SJSA1 (cell line): ENCODE measurements around the gene PPA2. TPM values are rescaled to one million over a fixed set of nuclear protein-coding genes. Genes with fewer than 3 reads are reported as not detected.

Source experiments
- DNase-seq, 2 experiments: peaks; one replicate each; pipeline ENCODE4 v3.0.0-alpha.2; 2015 to 2020; ENCODE audit warnings: low spot score in 2 of 2, low read depth in 1 of 2
- H3K27ac ChIP-seq: fragments of 250-450 bp; sonication (Bioruptor Pico); 2 replicates; pipeline ENCODE4 v1.5.1; 2020; ENCODE audit warnings: mild to moderate bottlenecking, moderate library complexity
- H3K27me3 ChIP-seq: fragments of 250-450 bp; sonication (Bioruptor Pico); replicated peaks from 2 replicates; pipeline ENCODE4 v1.5.1; 2020; ENCODE audit warnings: mild to moderate bottlenecking, moderate library complexity
- H3K36me3 ChIP-seq: fragments of 250-450 bp; sonication (Bioruptor Pico); 2 replicates; pipeline ENCODE4 v1.5.1; 2020; ENCODE audit warnings: mild to moderate bottlenecking
- H3K4me1 ChIP-seq: fragments of 250-450 bp; sonication (Bioruptor Pico); replicated peaks from 2 replicates; pipeline ENCODE4 v1.6.1; 2021; ENCODE audit warnings: mild to moderate bottlenecking
- H3K4me3 ChIP-seq: fragments of 250-450 bp; sonication (Bioruptor Pico); 2 replicates; pipeline ENCODE4 v1.5.1; 2020; ENCODE audit warnings: mild to moderate bottlenecking
- H3K9me3 ChIP-seq: fragments of 250-450 bp; sonication (Bioruptor Pico); replicated peaks from 2 replicates; pipeline ENCODE4 v1.5.1; 2020; ENCODE audit warnings: mild to moderate bottlenecking
- total RNA-seq: library from RNA; depleted of rRNA; stranded (reverse); fragments of >200 nt; shearing (Covaris generic); gene quantifications from 2 replicates; pipeline ENCODE4 v1.2.3, GENCODE V29; 2014

PPA2 gene
- total RNA-seq, 1 experiment from 2014 or later = 104 TPM

GRCh38 chr4:105400901-105401677 is 72.8 kb downstream of the PPA2 start:
- no peaks in the 10 kb centered on the region for H3K9me3 ChIP-seq
- no peak for DNase-seq
- H3K36me3 ChIP-seq = 0 out of 2 replicates have a peak, but pooled peaks cover 9% of the 10 kb centered on the region
- peaks cover 6% of the 10 kb centered on the region; the same call in 1 of the 2 replicates for H3K4me1 ChIP-seq
- H3K27ac ChIP-seq = no peak overlapping the region
- H3K4me3 ChIP-seq = no peak overlapping the region
- H3K27me3 ChIP-seq = no peaks in the 10 kb centered on the region

GRCh38 chr4:105399532-105400161 is 74.2 kb downstream of the PPA2 start:
- Histone ChIP-seq H3K36me3 (0 out of 2 replicates have a peak, but pooled peaks cover 6% of the 10 kb centered on the region), H3K4me3 (no peak overlapping the region), H3K27ac (peak overlapping the region; percentile 30), H3K27me3 (no peaks in the 10 kb centered on the region), H3K9me3 (no peaks in the 10 kb centered on the region), H3K4me1 (peaks cover 6% of the 10 kb centered on the region; the same call in 1 of the 2 replicates)
- DNase-seq = peak in 1 of 2 experiments; percentile 25

GRCh38 chr4:105392858-105393257 is 81.0 kb downstream of the PPA2 start:
- H3K9me3 ChIP-seq = no peaks in the 10 kb centered on the region
- no peaks in the 10 kb centered on the region for H3K27me3 ChIP-seq
- 0 out of 2 replicates have a peak, but pooled peaks cover 3% of the 10 kb centered on the region for H3K4me1 ChIP-seq
- DNase-seq = no peak
- no peak overlapping the region for H3K27ac ChIP-seq
- no peak overlapping the region for H3K4me3 ChIP-seq
- 0 out of 2 replicates have a peak, but pooled peaks cover 6% of the 10 kb centered on the region for H3K36me3 ChIP-seq

GRCh38 chr4:105389167-105389566 is 84.7 kb downstream of the PPA2 start:
- no peaks in the 10 kb centered on the region for H3K27me3 ChIP-seq
- no peak overlapping the region for H3K27ac ChIP-seq
- no peaks in the 10 kb centered on the region for H3K4me1 ChIP-seq
- no peak overlapping the region for H3K4me3 ChIP-seq
- peaks cover 6% of the 10 kb centered on the region; the same call in 1 of the 2 replicates for H3K36me3 ChIP-seq
- no peaks in the 10 kb centered on the region for H3K9me3 ChIP-seq
- DNase-seq = no peak

- Histone ChIP-seq H3K9me3 (no peaks in the 10 kb centered on the region), H3K4me3 (no peak overlapping the region), H3K27me3 (no peaks in the 10 kb centered on the region), H3K4me1 (no peaks in the 10 kb centered on the region), H3K27ac (no peak overlapping the region), H3K36me3 (peaks cover 6% of the 10 kb centered on the region; the same call in 1 of the 2 replicates)
- no peak for DNase-seq
Measured at GRCh38 chr4:105387466-105387865, 86.4 kb downstream of the PPA2 start.

- H3K27me3 ChIP-seq = no peaks in the 10 kb centered on the region
- no peak overlapping the region for H3K27ac ChIP-seq
- H3K36me3 ChIP-seq = peaks cover 6% of the 10 kb centered on the region; the same call in 1 of the 2 replicates
- H3K4me3 ChIP-seq = no peak overlapping the region
- H3K4me1 ChIP-seq = no peaks in the 10 kb centered on the region
- no peaks in the 10 kb centered on the region for H3K9me3 ChIP-seq
- no peak for DNase-seq
Measured at GRCh38 chr4:105386012-105386411, 87.8 kb downstream of the PPA2 start.

GRCh38 chr4:105374071-105374470 is 99.8 kb downstream of the PPA2 start:
- no peak overlapping the region for H3K4me3 ChIP-seq
- H3K4me1 ChIP-seq = 0 out of 2 replicates have a peak, but pooled peaks cover 3% of the 10 kb centered on the region
- no peaks in the 10 kb centered on the region for H3K27me3 ChIP-seq
- no peak overlapping the region for H3K27ac ChIP-seq
- no peaks in the 10 kb centered on the region for H3K9me3 ChIP-seq
- peaks cover 10% of the 10 kb centered on the region for H3K36me3 ChIP-seq
- DNase-seq = no peak

- DNase-seq = no peak
- H3K4me3 ChIP-seq = no peak overlapping the region
- 0 out of 2 replicates have a peak, but pooled peaks cover 3% of the 10 kb centered on the region for H3K4me1 ChIP-seq
Measured at GRCh38 chr4:105373324-105373723, 100.5 kb downstream of the PPA2 start.

GRCh38 chr4:105369988-105370387 is 103.9 kb downstream of the PPA2 start:
- Histone ChIP-seq H3K27me3 (no peaks in the 10 kb centered on the region), H3K36me3 (peaks cover 6% of the 10 kb centered on the region), H3K9me3 (peaks cover 4% of the 10 kb centered on the region; the same call in 1 of the 2 replicates), H3K4me1 (0 out of 2 replicates have a peak, but pooled peaks cover 3% of the 10 kb centered on the region), H3K4me3 (no peak overlapping the region), H3K27ac (no peak overlapping the region)
- DNase-seq = no peak

More at GRCh38 chr4:105373324-105373723, 100.5 kb downstream of the PPA2 start:
- H3K36me3 ChIP-seq = peaks cover 10% of the 10 kb centered on the region
- H3K27me3 ChIP-seq = no peaks in the 10 kb centered on the region
- H3K9me3 ChIP-seq = no peaks in the 10 kb centered on the region
- H3K27ac ChIP-seq = no peak overlapping the region

GRCh38 chr4:105361053-105361452 is 112.8 kb downstream of the PPA2 start:
- Histone ChIP-seq H3K9me3 (peaks cover 4% of the 10 kb centered on the region; the same call in 1 of the 2 replicates), H3K4me1 (peaks cover 10% of the 10 kb centered on the region), H3K27me3 (no peaks in the 10 kb centered on the region), H3K4me3 (no peak overlapping the region), H3K27ac (no peak overlapping the region), H3K36me3 (peaks cover 5% of the 10 kb centered on the region; the same call in 1 of the 2 replicates)
- no peak for DNase-seq

- no peak overlapping the region for H3K27ac ChIP-seq
- H3K9me3 ChIP-seq = no peaks in the 10 kb centered on the region
- no peaks in the 10 kb centered on the region for H3K27me3 ChIP-seq
- no peak for DNase-seq
- peaks cover 10% of the 10 kb centered on the region for H3K4me1 ChIP-seq
- H3K36me3 ChIP-seq = peaks cover 5% of the 10 kb centered on the region; the same call in 1 of the 2 replicates
- H3K4me3 ChIP-seq = no peak overlapping the region
Measured at GRCh38 chr4:105357258-105357980, 116.4 kb downstream of the PPA2 start.

- Histone ChIP-seq H3K4me1 (peaks cover 10% of the 10 kb centered on the region), H3K9me3 (no peaks in the 10 kb centered on the region), H3K27me3 (no peaks in the 10 kb centered on the region), H3K27ac (no peak overlapping the region), H3K4me3 (no peak overlapping the region), H3K36me3 (peaks cover 5% of the 10 kb centered on the region; the same call in 1 of the 2 replicates)
- no peak for DNase-seq
Measured at GRCh38 chr4:105356194-105356593, 117.7 kb downstream of the PPA2 start.

- Histone ChIP-seq H3K27me3 (no peaks in the 10 kb centered on the region), H3K27ac (no peak overlapping the region), H3K9me3 (no peaks in the 10 kb centered on the region), H3K4me3 (no peak overlapping the region), H3K4me1 (no peaks in the 10 kb centered on the region), H3K36me3 (no peaks in the 10 kb centered on the region)
- DNase-seq = no peak
Measured at GRCh38 chr4:105352826-105353225, 121.0 kb downstream of the PPA2 start.
